Fibroblast of lung (primary cell): ENCODE results near the gene RNF125. TPM values are rescaled to one million over a fixed set of nuclear protein-coding genes. Genes with fewer than 3 reads are reported as not detected.
"Not testable (repeated sequence)": the region's sequence is repeated elsewhere in the genome, so short reads cannot be mapped to it uniquely, and the experiment has no call there.

Source experiments
- DNase-seq, 2 donors: peaks; one replicate each; pipeline versions ENCODE4 v3.0.0 to v3.0.0-alpha.2; 2010; ENCODE audit warnings: low read depth in 2 of 2
- H2AFZ ChIP-seq: 2 replicates; pipeline ENCODE4 v1.5.1; 2012; ENCODE audit warnings: low read length, control low read depth, inconsistent platforms
- H3K27ac ChIP-seq: 2 replicates; pipeline ENCODE4 v1.5.1; 2011; ENCODE audit warnings: low read length, control low read depth; ENCODE audit not compliant: insufficient read depth
- H3K27me3 ChIP-seq: 2 replicates; pipeline ENCODE4 v1.5.1; 2011; ENCODE audit warnings: mild to moderate bottlenecking, low read length; ENCODE audit not compliant: control insufficient read depth, insufficient read depth
- H3K36me3 ChIP-seq: 2 replicates; pipeline ENCODE4 v1.5.1; 2011; ENCODE audit warnings: low read length; ENCODE audit not compliant: control insufficient read depth, insufficient read depth
- H3K4me1 ChIP-seq: 2 replicates; pipeline ENCODE4 v1.5.1; 2011; ENCODE audit warnings: low read length; ENCODE audit not compliant: control insufficient read depth, insufficient read depth; ENCODE audit errors: extremely low read depth
- H3K4me2 ChIP-seq: 2 replicates; pipeline ENCODE4 v1.5.1; 2011; ENCODE audit warnings: low read length, control low read depth; ENCODE audit not compliant: insufficient read depth; ENCODE audit errors: extremely low read depth
- H3K4me3 ChIP-seq, 4 experiments: fragments of 200-600 bp in 1 of 4; sonication (generic) in 1 of 4; replicated peaks in 1 of 4; 2 replicates each; pipeline ENCODE4 v1.5.1; 2011 to 2016; ENCODE audit warnings: low read length in 4 of 4, low read depth in 3 of 4, mild to moderate bottlenecking in 3 of 4, control low read depth in 2 of 4, inconsistent platforms in 1 of 4, mixed read lengths in 1 of 4; ENCODE audit not compliant: insufficient read depth in 1 of 4; ENCODE audit errors: control extremely low read depth in 1 of 4
- H3K79me2 ChIP-seq: 2 replicates; pipeline ENCODE4 v1.5.1; 2012; ENCODE audit warnings: mild to moderate bottlenecking, low read length, inconsistent platforms; ENCODE audit not compliant: control insufficient read depth, insufficient read depth
- H3K9ac ChIP-seq: 2 replicates; pipeline ENCODE4 v1.5.1; 2011; ENCODE audit warnings: mild to moderate bottlenecking, low read length, control low read depth; ENCODE audit not compliant: insufficient read depth
- H3K9me3 ChIP-seq: 2 replicates; pipeline ENCODE4 v1.5.1; 2012; ENCODE audit warnings: low read depth, low read length; ENCODE audit not compliant: control insufficient read depth, insufficient read depth
- H4K20me1 ChIP-seq: 2 replicates; pipeline ENCODE4 v1.5.1; 2011; ENCODE audit warnings: low read length; ENCODE audit not compliant: control insufficient read depth, insufficient read depth; ENCODE audit errors: extremely low read depth
- EZH2 ChIP-seq: IDR thresholded peaks from 2 replicates; pipeline ENCODE4 v1.5.1; 2012; ENCODE audit warnings: low read length, control low read depth, mild to moderate bottlenecking; ENCODE audit errors: missing control alignments
- polyA plus RNA-seq, 2 donors: library from polyadenylated mRNA; depleted of rRNA in 1 of 2; stranded (reverse) in 1 of 2; unstranded in 1 of 2; fragments of >200 nt; gene quantifications; 2 replicates each; pipeline ENCODE4 v1.2.1, GENCODE V29; 2011 to 2012; ENCODE audit warnings: missing spikeins in 1 of 2
- total RNA-seq: library from RNA; depleted of rRNA; stranded (reverse); fragments of >200 nt; gene quantifications from 2 replicates; pipeline ENCODE4 v1.2.1, GENCODE V29; 2014
- TF ChIP-seq, protein P1 (sequence below), 2 donors: IDR thresholded peaks in 1 of 2; conservative IDR thresholded peaks in 1 of 2; 1 replicate in 1 of 2; 2 replicates in 1 of 2; pipeline ENCODE4 v1.5.1; 2011 to 2012; ENCODE audit warnings: low read length in 2 of 2, control low read depth in 1 of 2, inconsistent platforms in 1 of 2, low read depth in 1 of 2, mild to moderate bottlenecking in 1 of 2

RNF125 gene
- total and polyA plus RNA-seq, 2 donors (not counting 1 experiment from before 2014, with no cell fraction given), result 0.14 to 0.33 TPM

DNA sequence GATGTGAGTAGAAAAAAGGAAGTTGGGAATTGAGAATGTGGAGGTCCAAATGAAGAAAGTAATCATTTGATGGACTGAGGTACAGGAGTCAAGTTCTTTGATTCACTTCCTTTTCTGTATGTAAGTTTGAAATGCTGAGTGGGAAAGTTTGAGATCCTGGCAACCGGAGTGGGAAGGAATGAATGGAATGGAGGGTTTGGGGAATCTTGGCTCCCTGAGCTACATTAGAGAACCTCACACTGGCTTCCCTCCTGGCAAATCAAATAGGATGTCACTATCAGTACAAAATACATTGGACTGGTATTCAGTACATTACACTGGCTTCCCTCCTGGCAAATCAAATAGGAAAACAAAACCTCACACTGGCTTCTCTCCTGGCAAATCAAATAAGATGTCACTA, 63.3 kb downstream of the RNF125 start:
- TF ChIP-seq, protein P1, sequence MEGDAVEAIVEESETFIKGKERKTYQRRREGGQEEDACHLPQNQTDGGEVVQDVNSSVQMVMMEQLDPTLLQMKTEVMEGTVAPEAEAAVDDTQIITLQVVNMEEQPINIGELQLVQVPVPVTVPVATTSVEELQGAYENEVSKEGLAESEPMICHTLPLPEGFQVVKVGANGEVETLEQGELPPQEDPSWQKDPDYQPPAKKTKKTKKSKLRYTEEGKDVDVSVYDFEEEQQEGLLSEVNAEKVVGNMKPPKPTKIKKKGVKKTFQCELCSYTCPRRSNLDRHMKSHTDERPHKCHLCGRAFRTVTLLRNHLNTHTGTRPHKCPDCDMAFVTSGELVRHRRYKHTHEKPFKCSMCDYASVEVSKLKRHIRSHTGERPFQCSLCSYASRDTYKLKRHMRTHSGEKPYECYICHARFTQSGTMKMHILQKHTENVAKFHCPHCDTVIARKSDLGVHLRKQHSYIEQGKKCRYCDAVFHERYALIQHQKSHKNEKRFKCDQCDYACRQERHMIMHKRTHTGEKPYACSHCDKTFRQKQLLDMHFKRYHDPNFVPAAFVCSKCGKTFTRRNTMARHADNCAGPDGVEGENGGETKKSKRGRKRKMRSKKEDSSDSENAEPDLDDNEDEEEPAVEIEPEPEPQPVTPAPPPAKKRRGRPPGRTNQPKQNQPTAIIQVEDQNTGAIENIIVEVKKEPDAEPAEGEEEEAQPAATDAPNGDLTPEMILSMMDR (conservative IDR thresholded peaks at IDR 0.05 in 1 of 2, IDR thresholded peaks at IDR 0.05 in 1 of 2; ENCODE audit: low read depth in 1 of 2, low read length in 2 of 2), result no peak
- no peak for TF ChIP-seq EZH2
- DNase-seq, result peak in 1 of 2 donors; percentile 74

DNA sequence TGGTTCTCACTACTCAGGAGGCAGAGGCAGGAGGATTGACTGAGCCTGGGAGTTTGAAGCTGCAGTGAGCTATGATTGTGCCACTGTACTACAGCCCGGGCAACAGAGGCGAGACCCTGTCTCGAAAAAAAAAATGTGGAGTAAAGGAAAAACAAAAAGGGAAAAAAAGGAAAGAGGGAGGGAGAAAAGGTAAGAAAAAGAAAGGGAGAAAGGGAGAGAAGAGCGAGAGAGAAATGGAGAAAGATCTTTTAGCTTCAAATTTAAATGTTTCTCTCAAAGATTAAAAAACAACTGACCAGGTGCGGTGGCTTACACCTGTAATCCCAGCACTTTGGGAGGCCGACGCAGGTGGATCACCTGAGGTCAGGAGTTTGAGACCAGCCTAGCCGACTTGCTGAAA, 65.2 kb downstream of the RNF125 start:
- Histone ChIP-seq H3K9me3 (no peaks in the 10 kb centered on the region), H3K27ac (no peak overlapping the region), H3K4me1 (peaks cover 8% of the 10 kb centered on the region), H3K79me2 (no peaks in the 10 kb centered on the region), H4K20me1 (no peaks in the 10 kb centered on the region), H3K9ac (no peak overlapping the region), H3K36me3 (no peaks in the 10 kb centered on the region), H3K27me3 (no peaks in the 10 kb centered on the region), H3K4me2 (no peak overlapping the region), H2AFZ (no peak overlapping the region), H3K4me3 (no peak overlapping the region)
- no peak for TF ChIP-seq EZH2
- TF ChIP-seq, protein P1 (conservative IDR thresholded peaks at IDR 0.05 in 1 of 2, IDR thresholded peaks at IDR 0.05 in 1 of 2; ENCODE audit: low read depth in 1 of 2, low read length in 2 of 2), result no peak
- no peak for DNase-seq

More for the DNA sequence above, 63.3 kb downstream of the RNF125 start:
- Histone ChIP-seq H3K36me3 (no peaks in the 10 kb centered on the region), H3K4me1 (peaks cover 7% of the 10 kb centered on the region), H3K27ac (no peak overlapping the region), H2AFZ (no peak overlapping the region), H3K27me3 (no peaks in the 10 kb centered on the region), H3K9me3 (no peaks in the 10 kb centered on the region), H3K79me2 (no peaks in the 10 kb centered on the region), H3K4me2 (no peak overlapping the region), H4K20me1 (no peaks in the 10 kb centered on the region), H3K4me3 (no peak overlapping the region), H3K9ac (no peak overlapping the region)

DNA sequence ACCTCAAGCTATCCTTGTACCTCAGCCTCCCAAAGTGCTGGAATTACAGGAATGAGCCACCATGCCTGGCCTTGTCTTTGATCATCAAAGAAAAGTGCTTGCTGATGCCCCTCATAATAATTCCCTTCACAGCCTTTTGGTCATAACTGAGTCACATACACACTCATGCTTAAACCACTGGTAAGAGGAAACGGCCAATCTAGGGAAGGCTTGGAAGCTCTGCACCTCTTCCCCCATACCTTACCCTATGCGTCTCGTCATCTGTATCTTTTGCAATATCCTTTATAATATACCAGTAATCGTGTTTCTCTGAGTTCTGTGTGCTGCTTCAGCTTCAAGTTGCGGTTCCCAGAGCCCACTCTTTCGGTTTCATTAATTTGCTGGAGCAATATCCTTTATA, 68.3 kb downstream of the RNF125 start:
- H3K9ac ChIP-seq, result no peak overlapping the region
- no peak overlapping the region for H3K27ac ChIP-seq
- no peak overlapping the region for H2AFZ ChIP-seq
- no peak for TF ChIP-seq EZH2
- TF ChIP-seq, protein P1 (conservative IDR thresholded peaks at IDR 0.05 in 1 of 2, IDR thresholded peaks at IDR 0.05 in 1 of 2; ENCODE audit: low read depth in 1 of 2, low read length in 2 of 2), result no peak
- no peak overlapping the region for H3K4me3 ChIP-seq
- H4K20me1 ChIP-seq, result no peaks in the 10 kb centered on the region
- peaks cover 8% of the 10 kb centered on the region for H3K4me1 ChIP-seq
- no peaks in the 10 kb centered on the region for H3K36me3 ChIP-seq
- H3K79me2 ChIP-seq, result no peaks in the 10 kb centered on the region
- H3K4me2 ChIP-seq, result no peak overlapping the region
- no peaks in the 10 kb centered on the region for H3K9me3 ChIP-seq
- no peaks in the 10 kb centered on the region for H3K27me3 ChIP-seq
- DNase-seq, result peak in 1 of 2 donors; percentile 70

DNA sequence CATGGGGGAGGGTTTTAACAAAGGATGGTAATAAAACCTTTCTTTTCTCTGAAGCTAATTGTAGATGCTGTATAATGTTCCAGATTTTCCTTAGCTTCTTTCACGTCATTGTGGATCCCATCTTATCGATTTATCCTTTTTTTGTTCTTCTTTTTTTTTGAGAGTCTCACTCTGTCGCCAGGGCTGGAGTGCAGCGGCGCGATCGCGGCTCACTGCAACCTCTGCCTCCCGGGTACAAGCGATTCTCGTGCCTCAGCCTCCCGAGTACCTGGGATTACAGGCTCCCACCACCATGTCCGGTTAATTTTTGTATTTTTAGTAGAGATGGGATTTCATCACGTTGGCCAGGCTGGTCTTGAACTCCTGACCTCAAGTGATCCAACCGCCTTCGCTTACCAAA, 72.2 kb downstream of the RNF125 start:
- not testable (repeated sequence) for H3K27ac ChIP-seq, H3K4me2 ChIP-seq, H3K4me3 ChIP-seq, H3K36me3 ChIP-seq, DNase-seq, H3K4me1 ChIP-seq, H4K20me1 ChIP-seq, H2AFZ ChIP-seq, H3K9me3 ChIP-seq, H3K27me3 ChIP-seq, H3K9ac ChIP-seq
- H3K79me2 ChIP-seq, result peaks cover 32% of the 10 kb centered on the region
